Testis (tissue), 3 donors: ENCODE data around the gene PNPO. TPM values are rescaled to one million over a fixed set of nuclear protein-coding genes. Genes with fewer than 3 reads are reported as not detected.

ENCODE experiments used
- DNase-seq: peaks from one replicate; pipeline ENCODE4 v3.0.0-alpha.2; 2019
- H3K27ac ChIP-seq, 2 donors: fragments of 200-600 bp; sonication (generic); one replicate each; pipeline ENCODE4 v1.5.1; 2019
- H3K27me3 ChIP-seq: fragments of 200-600 bp; sonication (generic); one replicate; pipeline ENCODE4 v1.5.1; 2019
- H3K36me3 ChIP-seq: fragments of 200-600 bp; sonication (generic); one replicate; pipeline ENCODE4 v1.5.1; 2017; ENCODE audit warnings: low read depth; ENCODE audit errors: missing control alignments
- H3K4me1 ChIP-seq: fragments of 200-600 bp; sonication (generic); one replicate; pipeline ENCODE4 v1.5.1; 2019
- H3K4me3 ChIP-seq, 2 donors: fragments of 200-600 bp; sonication (generic); one replicate each; pipeline ENCODE4 v1.5.1; 2017 to 2019
- H3K9me3 ChIP-seq: fragments of 200-600 bp; sonication (generic); one replicate; pipeline ENCODE4 v1.5.1; 2017
- CTCF ChIP-seq, 3 experiments: fragments of 450-650 bp in 2 of 3; fragments of 200-600 bp in 1 of 3; sonication (generic) in 1 of 3; IDR thresholded peaks; one replicate each; pipeline ENCODE4 v1.5.1; 2016 to 2019; ENCODE audit warnings: antibody characterized with exemption in 3 of 3, mild to moderate bottlenecking in 2 of 3, moderate library complexity in 1 of 3
- POLR2A ChIP-seq: fragments of 450-650 bp; IDR thresholded peaks from one replicate; pipeline ENCODE4 v1.6.1; 2017; ENCODE audit warnings: antibody characterized with exemption, mild to moderate bottlenecking, moderate library complexity
- WGBS, 2 donors: methylation state at CpG; one replicate each; pipeline ENCODE4 v1.1.5; 2018; 5-methylcytosine and 5-hydroxymethylcytosine counted together
- intact Hi-C: fragments of 100-400 bp; cut with DNase I; formaldehyde crosslinking; loops from one replicate; pipeline ENCODE4 v1.15.1; 2023; ENCODE audit warnings: low total_unique reads
- polyA plus RNA-seq: library from polyadenylated mRNA; stranded (reverse); fragments of 350-450 nt; fragmentation: Illumina TruSeq; extraction: RNeasy Lipid Tissue Mini Kit (QIAGEN cat#74804); gene quantifications from one replicate; pipeline ENCODE4 v1.2.3, GENCODE V29; 2014; ENCODE audit warnings: low read depth, low replicate concordance; ENCODE audit not compliant: insufficient read depth
- total RNA-seq, 2 donors: library from RNA; depleted of rRNA; stranded (reverse); fragments of >200 nt; gene quantifications; one replicate each; pipeline ENCODE4 v1.2.3, GENCODE V29; 2016

Gene PNPO
- total and polyA plus RNA-seq, 3 donors from 2014 or later, result 21.3 to 41.7 (median 37.5) TPM

GRCh38 chr17:47896672-47897490 is 44.5 kb upstream of the PNPO start:
- Histone ChIP-seq H3K27ac (peak overlapping the region; percentile 100), H3K27me3 (no peaks in the 10 kb centered on the region), H3K4me1 (peaks cover 22% of the 10 kb centered on the region), H3K9me3 (no peaks in the 10 kb centered on the region), H3K4me3 (peak overlapping the region; percentile 90 to 91), H3K36me3 (no peaks in the 10 kb centered on the region)
- intact Hi-C loops, result no loop called here
- TF ChIP-seq POLR2A, result no peak
- no peak for TF ChIP-seq CTCF (IDR thresholded peaks at IDR 0.05)
- 2% methylated on average over 22 of the region's 22 CpGs for WGBS, 2 donors
- DNase-seq, result no peak

- H3K27me3 ChIP-seq, result no peaks in the 10 kb centered on the region
- no peak for DNase-seq
- H3K4me3 ChIP-seq, result no peak overlapping the region
- WGBS, 2 donors, result 50 to 54% methylated on average over 5 of the region's 5 CpGs
- no peak for TF ChIP-seq CTCF (IDR thresholded peaks at IDR 0.05)
- TF ChIP-seq POLR2A, result no peak
- H3K4me1 ChIP-seq, result peaks cover 22% of the 10 kb centered on the region
- intact Hi-C loops, result no loop called here
- H3K36me3 ChIP-seq, result no peaks in the 10 kb centered on the region
- no peaks in the 10 kb centered on the region for H3K9me3 ChIP-seq
- H3K27ac ChIP-seq, result peak overlapping the region in 1 of 2 donors; percentile 100
Observed at GRCh38 chr17:47897561-47897960, 43.8 kb upstream of the PNPO start.

- no peaks in the 10 kb centered on the region for H3K9me3 ChIP-seq
- TF ChIP-seq CTCF (IDR thresholded peaks at IDR 0.05), result no peak
- peaks cover 22% of the 10 kb centered on the region for H3K4me1 ChIP-seq
- H3K27ac ChIP-seq, result peak overlapping the region in 1 of 2 donors; percentile 100
- no peak for DNase-seq
- no peaks in the 10 kb centered on the region for H3K36me3 ChIP-seq
- H3K27me3 ChIP-seq, result no peaks in the 10 kb centered on the region
- H3K4me3 ChIP-seq, result no peak overlapping the region
- intact Hi-C loops, result no loop called here
Observed at GRCh38 chr17:47898241-47898640, 43.1 kb upstream of the PNPO start.

- intact Hi-C loops, result no loop called here
- H3K27me3 ChIP-seq, result no peaks in the 10 kb centered on the region
- H3K4me1 ChIP-seq, result peaks cover 20% of the 10 kb centered on the region
- no peak overlapping the region for H3K4me3 ChIP-seq
- H3K36me3 ChIP-seq, result no peaks in the 10 kb centered on the region
- WGBS, 2 donors, result 84 to 100% methylated on average over 5 of the region's 5 CpGs
- H3K9me3 ChIP-seq, result no peaks in the 10 kb centered on the region
- TF ChIP-seq POLR2A (no peak), CTCF (IDR thresholded peaks at IDR 0.05) (no peak)
- DNase-seq, result no peak
- no peak overlapping the region for H3K27ac ChIP-seq
Observed at GRCh38 chr17:47899643-47900042, 41.7 kb upstream of the PNPO start.

- TF ChIP-seq CTCF (IDR thresholded peaks at IDR 0.05) (no peak), POLR2A (no peak)
- Histone ChIP-seq H3K27me3 (no peaks in the 10 kb centered on the region), H3K9me3 (no peaks in the 10 kb centered on the region), H3K4me3 (no peak overlapping the region), H3K4me1 (peaks cover 33% of the 10 kb centered on the region), H3K36me3 (no peaks in the 10 kb centered on the region), H3K27ac (no peak overlapping the region)
- DNase-seq, result no peak
- 87 to 94% methylated on average over 5 to 7 of the region's 7 CpGs for WGBS, 2 donors
- intact Hi-C loops, result no loop called here
Observed at GRCh38 chr17:47901423-47901822, 39.9 kb upstream of the PNPO start.
